T-helper 1 cell treated with Interleukin-12 subunit alpha and Interleukin-12 subunit beta and Interleukin-4 antibody, amounts not matched to agents 30 μg/mL and 1 μg/mL, for 36 hours (primary cell): Measurements from ENCODE around the gene DPY19L2.
"Not testable (repeated sequence)": the region's sequence is repeated elsewhere in the genome, so short reads cannot be mapped to it uniquely, and the experiment has no call there.

Source experiments
- H3K27ac Mint-ChIP-seq: one replicate; pipeline ENCODE4 v1.8.0; 2021; ENCODE audit warnings: mild to moderate bottlenecking, mixed read lengths
- H3K27me3 Mint-ChIP-seq: one replicate; pipeline ENCODE4 v1.8.0; 2021; ENCODE audit warnings: low read depth, mixed read lengths
- H3K36me3 Mint-ChIP-seq: one replicate; pipeline ENCODE4 v1.8.0; 2021; ENCODE audit warnings: low read depth, mixed read lengths
- H3K4me1 Mint-ChIP-seq: one replicate; pipeline ENCODE4 v1.8.0; 2021; ENCODE audit warnings: low read depth, mixed read lengths
- H3K4me3 Mint-ChIP-seq: one replicate; pipeline ENCODE4 v1.8.0; 2021; ENCODE audit warnings: mild to moderate bottlenecking, moderate library complexity, mixed read lengths
- H3K9me3 Mint-ChIP-seq: one replicate; pipeline ENCODE4 v1.8.0; 2021; ENCODE audit warnings: mixed read lengths

DPY19L2 gene

GRCh38 chr12:63609281-63609680, 59.0 kb downstream of the DPY19L2 start:
- not testable (repeated sequence) for H3K36me3 Mint-ChIP-seq, H3K9me3 Mint-ChIP-seq, H3K27me3 Mint-ChIP-seq, H3K4me3 Mint-ChIP-seq, H3K4me1 Mint-ChIP-seq, H3K27ac Mint-ChIP-seq

- H3K36me3 Mint-ChIP-seq, H3K4me1 Mint-ChIP-seq, H3K9me3 Mint-ChIP-seq, H3K27ac Mint-ChIP-seq, H3K27me3 Mint-ChIP-seq, H3K4me3 Mint-ChIP-seq: not testable (repeated sequence)
Measured at GRCh38 chr12:63604985-63605384, 63.3 kb downstream of the DPY19L2 start.

- H3K4me3 Mint-ChIP-seq, H3K27ac Mint-ChIP-seq, H3K4me1 Mint-ChIP-seq, H3K27me3 Mint-ChIP-seq, H3K36me3 Mint-ChIP-seq, H3K9me3 Mint-ChIP-seq: not testable (repeated sequence)
Measured at GRCh38 chr12:63594828-63595227, 73.5 kb downstream of the DPY19L2 start.

- not testable (repeated sequence) for H3K27ac Mint-ChIP-seq, H3K27me3 Mint-ChIP-seq, H3K4me1 Mint-ChIP-seq, H3K9me3 Mint-ChIP-seq, H3K36me3 Mint-ChIP-seq, H3K4me3 Mint-ChIP-seq
Measured at GRCh38 chr12:63584426-63584825, 83.9 kb downstream of the DPY19L2 start.

- not testable (repeated sequence) for H3K27ac Mint-ChIP-seq, H3K9me3 Mint-ChIP-seq, H3K36me3 Mint-ChIP-seq
Measured at GRCh38 chr12:63583289-63583688, 85.0 kb downstream of the DPY19L2 start.

GRCh38 chr12:63577631-63578030, 90.7 kb downstream of the DPY19L2 start:
- H3K9me3 Mint-ChIP-seq, H3K4me3 Mint-ChIP-seq, H3K4me1 Mint-ChIP-seq, H3K27ac Mint-ChIP-seq, H3K27me3 Mint-ChIP-seq, H3K36me3 Mint-ChIP-seq: not testable (repeated sequence)

More at GRCh38 chr12:63583289-63583688, 85.0 kb downstream of the DPY19L2 start:
- not testable (repeated sequence) for H3K4me3 Mint-ChIP-seq, H3K27me3 Mint-ChIP-seq, H3K4me1 Mint-ChIP-seq

GRCh38 chr12:63572038-63572437, 96.3 kb downstream of the DPY19L2 start:
- not testable (repeated sequence) for H3K9me3 Mint-ChIP-seq, H3K4me3 Mint-ChIP-seq, H3K36me3 Mint-ChIP-seq, H3K27me3 Mint-ChIP-seq, H3K27ac Mint-ChIP-seq, H3K4me1 Mint-ChIP-seq

GRCh38 chr12:63558445-63558844, 109.8 kb downstream of the DPY19L2 start:
- not testable (repeated sequence) for H3K4me1 Mint-ChIP-seq, H3K36me3 Mint-ChIP-seq, H3K27me3 Mint-ChIP-seq, H3K27ac Mint-ChIP-seq, H3K4me3 Mint-ChIP-seq, H3K9me3 Mint-ChIP-seq

GRCh38 chr12:63551397-63551796, 116.9 kb downstream of the DPY19L2 start:
- not testable (repeated sequence) for H3K36me3 Mint-ChIP-seq

GRCh38 chr12:63549034-63549433, 119.3 kb downstream of the DPY19L2 start:
- H3K36me3 Mint-ChIP-seq, H3K4me3 Mint-ChIP-seq, H3K27ac Mint-ChIP-seq, H3K27me3 Mint-ChIP-seq, H3K4me1 Mint-ChIP-seq, H3K9me3 Mint-ChIP-seq: not testable (repeated sequence)

More at GRCh38 chr12:63551397-63551796, 116.9 kb downstream of the DPY19L2 start:
- not testable (repeated sequence) for H3K4me3 Mint-ChIP-seq, H3K27me3 Mint-ChIP-seq, H3K27ac Mint-ChIP-seq, H3K4me1 Mint-ChIP-seq, H3K9me3 Mint-ChIP-seq

GRCh38 chr12:63545298-63545916, 122.9 kb downstream of the DPY19L2 start:
- not testable (repeated sequence) for H3K4me3 Mint-ChIP-seq, H3K9me3 Mint-ChIP-seq, H3K4me1 Mint-ChIP-seq

GRCh38 chr12:63538656-63539055, 129.6 kb downstream of the DPY19L2 start:
- H3K9me3 Mint-ChIP-seq, H3K27ac Mint-ChIP-seq, H3K4me1 Mint-ChIP-seq, H3K27me3 Mint-ChIP-seq, H3K4me3 Mint-ChIP-seq, H3K36me3 Mint-ChIP-seq: not testable (repeated sequence)

More at GRCh38 chr12:63545298-63545916, 122.9 kb downstream of the DPY19L2 start:
- not testable (repeated sequence) for H3K36me3 Mint-ChIP-seq, H3K27me3 Mint-ChIP-seq, H3K27ac Mint-ChIP-seq

- not testable (repeated sequence) for H3K36me3 Mint-ChIP-seq, H3K27ac Mint-ChIP-seq, H3K27me3 Mint-ChIP-seq, H3K9me3 Mint-ChIP-seq, H3K4me1 Mint-ChIP-seq, H3K4me3 Mint-ChIP-seq
Measured at GRCh38 chr12:63537838-63538237, 130.5 kb downstream of the DPY19L2 start.

- not testable (repeated sequence) for H3K4me3 Mint-ChIP-seq
Measured at GRCh38 chr12:63529641-63530040, 138.7 kb downstream of the DPY19L2 start.

GRCh38 chr12:63525831-63526230, 142.5 kb downstream of the DPY19L2 start:
- H3K36me3 Mint-ChIP-seq = no peaks in the 10 kb centered on the region
- H3K4me3 Mint-ChIP-seq = no peak overlapping the region
- no peaks in the 10 kb centered on the region for H3K4me1 Mint-ChIP-seq
- H3K27ac Mint-ChIP-seq = no peak overlapping the region
- no peaks in the 10 kb centered on the region for H3K9me3 Mint-ChIP-seq
- no peaks in the 10 kb centered on the region for H3K27me3 Mint-ChIP-seq

More at GRCh38 chr12:63529641-63530040, 138.7 kb downstream of the DPY19L2 start:
- H3K4me1 Mint-ChIP-seq, H3K36me3 Mint-ChIP-seq, H3K27ac Mint-ChIP-seq, H3K27me3 Mint-ChIP-seq, H3K9me3 Mint-ChIP-seq: not testable (repeated sequence)

GRCh38 chr12:63521706-63522105, 146.6 kb downstream of the DPY19L2 start:
- Mint-ChIP-seq H3K27me3 (no peaks in the 10 kb centered on the region), H3K4me3 (no peak overlapping the region), H3K4me1 (no peaks in the 10 kb centered on the region), H3K9me3 (no peaks in the 10 kb centered on the region), H3K36me3 (no peaks in the 10 kb centered on the region), H3K27ac (no peak overlapping the region)
